Measurements from ENCODE around the gene FAM177A1. TPM values are rescaled to one million over a fixed set of nuclear protein-coding genes. Genes with fewer than 3 reads are reported as not detected.
"Not testable (repeated sequence)": the region's sequence is repeated elsewhere in the genome, so short reads cannot be mapped to it uniquely, and the experiment has no call there.

FAM177A1 gene
- total RNA-seq, 2 experiments from 2014 or later: 33.1 to 35.9 TPM

GRCh38 chr14:35045798-35046047 is 349 bp upstream of the FAM177A1 start:
- Mint-ChIP-seq H3K4me3 (peak overlapping the region; percentile 94), H3K9me3 (no peaks in the 10 kb centered on the region)

GRCh38 chr14:35046751-35047536 is 872 bp downstream of the FAM177A1 start:
- peak overlapping the region; percentile 94 for H3K4me3 Mint-ChIP-seq
- H3K4me1 Mint-ChIP-seq: peaks cover 31% of the 10 kb centered on the region
- peaks cover 10% of the 10 kb centered on the region for H3K36me3 Mint-ChIP-seq
- no peaks in the 10 kb centered on the region for H3K9me3 Mint-ChIP-seq
- peak overlapping the region; percentile 97 for H3K27ac Mint-ChIP-seq
- no peak for DNase-seq
- no peaks in the 10 kb centered on the region for H3K27me3 Mint-ChIP-seq

More at GRCh38 chr14:35045798-35046047, 349 bp upstream of the FAM177A1 start:
- Mint-ChIP-seq H3K27ac (peak overlapping the region; percentile 100), H3K36me3 (peaks cover 9% of the 10 kb centered on the region), H3K4me1 (peaks cover 30% of the 10 kb centered on the region), H3K27me3 (no peaks in the 10 kb centered on the region)
- no peak for DNase-seq

- Mint-ChIP-seq H3K4me3 (peak overlapping the region; percentile 94), H3K36me3 (peaks cover 10% of the 10 kb centered on the region), H3K27ac (no peak overlapping the region), H3K4me1 (peaks cover 29% of the 10 kb centered on the region), H3K27me3 (no peaks in the 10 kb centered on the region), H3K9me3 (no peaks in the 10 kb centered on the region)
- no peak for DNase-seq
These were observed 2.0 kb downstream of the FAM177A1 start for GRCh38 chr14:35047976-35048513.

GRCh38 chr14:35050652-35051051 is 4.6 kb downstream of the FAM177A1 start:
- Mint-ChIP-seq H3K9me3 (no peaks in the 10 kb centered on the region), H3K4me3 (no peak overlapping the region), H3K27ac (no peak overlapping the region), H3K4me1 (peaks cover 19% of the 10 kb centered on the region), H3K27me3 (no peaks in the 10 kb centered on the region), H3K36me3 (peaks cover 10% of the 10 kb centered on the region)
- no peak for DNase-seq

GRCh38 chr14:35051796-35052195 is 5.7 kb downstream of the FAM177A1 start:
- Mint-ChIP-seq H3K36me3 (peaks cover 10% of the 10 kb centered on the region), H3K27ac (no peak overlapping the region), H3K4me1 (peaks cover 16% of the 10 kb centered on the region), H3K4me3 (no peak overlapping the region), H3K27me3 (no peaks in the 10 kb centered on the region), H3K9me3 (no peaks in the 10 kb centered on the region)
- DNase-seq: no peak

GRCh38 chr14:35052637-35053036 is 6.6 kb downstream of the FAM177A1 start:
- Mint-ChIP-seq H3K27ac (no peak overlapping the region), H3K36me3 (peaks cover 12% of the 10 kb centered on the region), H3K9me3 (no peaks in the 10 kb centered on the region), H3K4me1 (peaks cover 12% of the 10 kb centered on the region), H3K27me3 (no peaks in the 10 kb centered on the region), H3K4me3 (no peak overlapping the region)
- DNase-seq: no peak

GRCh38 chr14:35061113-35061791 is 15.2 kb downstream of the FAM177A1 start:
- not testable (repeated sequence) for H3K27ac Mint-ChIP-seq, H3K9me3 Mint-ChIP-seq

GRCh38 chr14:35065731-35066130 is 19.7 kb downstream of the FAM177A1 start:
- H3K27me3 Mint-ChIP-seq, H3K4me1 Mint-ChIP-seq, DNase-seq, H3K4me3 Mint-ChIP-seq, H3K27ac Mint-ChIP-seq, H3K9me3 Mint-ChIP-seq: not testable (repeated sequence)
- H3K36me3 Mint-ChIP-seq: peaks cover 14% of the 10 kb centered on the region

More at GRCh38 chr14:35061113-35061791, 15.2 kb downstream of the FAM177A1 start:
- peaks cover 17% of the 10 kb centered on the region for H3K36me3 Mint-ChIP-seq
- DNase-seq, H3K27me3 Mint-ChIP-seq, H3K4me1 Mint-ChIP-seq, H3K4me3 Mint-ChIP-seq: not testable (repeated sequence)

GRCh38 chr14:35068238-35069012 is 22.4 kb downstream of the FAM177A1 start:
- H3K4me3 Mint-ChIP-seq: no peak overlapping the region
- peaks cover 11% of the 10 kb centered on the region for H3K36me3 Mint-ChIP-seq
- no peaks in the 10 kb centered on the region for H3K9me3 Mint-ChIP-seq
- no peaks in the 10 kb centered on the region for H3K27me3 Mint-ChIP-seq
- no peak for DNase-seq
- no peak overlapping the region for H3K27ac Mint-ChIP-seq
- no peaks in the 10 kb centered on the region for H3K4me1 Mint-ChIP-seq

- Mint-ChIP-seq H3K4me1 (no peaks in the 10 kb centered on the region), H3K36me3 (peaks cover 19% of the 10 kb centered on the region), H3K4me3 (no peak overlapping the region), H3K27ac (no peak overlapping the region), H3K9me3 (no peaks in the 10 kb centered on the region), H3K27me3 (no peaks in the 10 kb centered on the region)
- no peak for DNase-seq
These were observed 26.2 kb downstream of the FAM177A1 start for GRCh38 chr14:35072226-35072625.

GRCh38 chr14:35073486-35073885 is 27.4 kb downstream of the FAM177A1 start:
- H3K27me3 Mint-ChIP-seq: no peaks in the 10 kb centered on the region

GRCh38 chr14:35078082-35078481 is 32.0 kb downstream of the FAM177A1 start:
- Mint-ChIP-seq H3K36me3 (peaks cover 7% of the 10 kb centered on the region), H3K4me1 (no peaks in the 10 kb centered on the region)

More at GRCh38 chr14:35073486-35073885, 27.4 kb downstream of the FAM177A1 start:
- Mint-ChIP-seq H3K4me3 (no peak overlapping the region), H3K27ac (no peak overlapping the region), H3K4me1 (no peaks in the 10 kb centered on the region), H3K9me3 (no peaks in the 10 kb centered on the region), H3K36me3 (peaks cover 9% of the 10 kb centered on the region)
- no peak for DNase-seq

GRCh38 chr14:35079742-35080141 is 33.7 kb downstream of the FAM177A1 start:
- H3K4me1 Mint-ChIP-seq: no peaks in the 10 kb centered on the region
- H3K4me3 Mint-ChIP-seq: no peak overlapping the region
- H3K36me3 Mint-ChIP-seq: peaks cover 7% of the 10 kb centered on the region
- no peaks in the 10 kb centered on the region for H3K27me3 Mint-ChIP-seq
- no peak for DNase-seq
- H3K27ac Mint-ChIP-seq: no peak overlapping the region
- H3K9me3 Mint-ChIP-seq: no peaks in the 10 kb centered on the region

More at GRCh38 chr14:35078082-35078481, 32.0 kb downstream of the FAM177A1 start:
- H3K4me3 Mint-ChIP-seq: no peak overlapping the region
- no peak for DNase-seq
- no peak overlapping the region for H3K27ac Mint-ChIP-seq
- H3K9me3 Mint-ChIP-seq: no peaks in the 10 kb centered on the region
- H3K27me3 Mint-ChIP-seq: no peaks in the 10 kb centered on the region

- peaks cover 19% of the 10 kb centered on the region for H3K36me3 Mint-ChIP-seq
- H3K4me1 Mint-ChIP-seq: no peaks in the 10 kb centered on the region
These were observed 37.6 kb downstream of the FAM177A1 start for GRCh38 chr14:35083530-35084150.

GRCh38 chr14:35085441-35085840 is 39.4 kb downstream of the FAM177A1 start:
- no peak for DNase-seq
- Mint-ChIP-seq H3K9me3 (no peaks in the 10 kb centered on the region), H3K27ac (no peak overlapping the region), H3K36me3 (peaks cover 19% of the 10 kb centered on the region), H3K4me3 (no peak overlapping the region), H3K4me1 (no peaks in the 10 kb centered on the region), H3K27me3 (no peaks in the 10 kb centered on the region)

More at GRCh38 chr14:35083530-35084150, 37.6 kb downstream of the FAM177A1 start:
- H3K27me3 Mint-ChIP-seq: no peaks in the 10 kb centered on the region
- H3K9me3 Mint-ChIP-seq: no peaks in the 10 kb centered on the region
- DNase-seq: no peak
- no peak overlapping the region for H3K27ac Mint-ChIP-seq
- H3K4me3 Mint-ChIP-seq: no peak overlapping the region
